Measurements from ENCODE around the gene CFAP99. TPM values are rescaled to one million over a fixed set of nuclear protein-coding genes. Genes with fewer than 3 reads are reported as not detected.

CFAP99 gene
- total and polyA plus RNA-seq, 9 donors, result 0.10 to 12.9 (median 1.4) TPM; not detected in 4

GRCh38 chr4:2483237-2483636, 64.5 kb downstream of the CFAP99 start:
- TF ChIP-seq CTCF (IDR thresholded peaks at IDR 0.05), result no peak
- TF ChIP-seq POLR2A (IDR thresholded peaks at IDR 0.05), result no peak
- no peak for TF ChIP-seq EP300 (IDR thresholded peaks at IDR 0.05)
- DNase-seq, result no peak
- no peaks in the 10 kb centered on the region for H3K36me3 ChIP-seq
- 90 to 96% (median 91%) methylated on average over 3 of the region's 3 CpGs for WGBS, 3 donors
- no peaks in the 10 kb centered on the region for H3K27me3 ChIP-seq
- H3K27ac ChIP-seq, result no peak overlapping the region
- H3K4me3 ChIP-seq, result no peak overlapping the region
- H3K9me3 ChIP-seq, result no peaks in the 10 kb centered on the region
- intact Hi-C loops (cut with DNase I), result no loop called here
- peaks cover 29% of the 10 kb centered on the region for H3K4me1 ChIP-seq (ENCODE audit: insufficient read depth)

GRCh38 chr4:2484185-2484584, 65.4 kb downstream of the CFAP99 start:
- Histone ChIP-seq H3K36me3 (no peaks in the 10 kb centered on the region), H3K4me3 (no peak overlapping the region), H3K27me3 (no peaks in the 10 kb centered on the region), H3K27ac (no peak overlapping the region), H3K4me1 (ENCODE audit: insufficient read depth) (peaks cover 24% of the 10 kb centered on the region), H3K9me3 (no peaks in the 10 kb centered on the region)
- WGBS, 3 donors, result 86 to 87% (median 86%) methylated on average over 6 of the region's 6 CpGs
- DNase-seq, result no peak
- intact Hi-C loops (cut with DNase I), result no loop called here
- TF ChIP-seq CTCF (IDR thresholded peaks at IDR 0.05) (no peak), EP300 (IDR thresholded peaks at IDR 0.05) (no peak), POLR2A (IDR thresholded peaks at IDR 0.05) (no peak)

- Histone ChIP-seq H3K4me3 (no peak overlapping the region), H3K36me3 (no peaks in the 10 kb centered on the region), H3K4me1 (ENCODE audit: insufficient read depth) (peaks cover 22% of the 10 kb centered on the region), H3K27ac (no peak overlapping the region), H3K9me3 (no peaks in the 10 kb centered on the region), H3K27me3 (no peaks in the 10 kb centered on the region)
- intact Hi-C loops (cut with DNase I), result no loop called here
- DNase-seq, result peak in 3 of 5 donors; percentile 29 to 49 (median 31)
- WGBS, 3 donors, result 38 to 60% (median 41%) methylated on average over 11 of the region's 11 CpGs
- TF ChIP-seq EP300 (IDR thresholded peaks at IDR 0.05) (no peak), POLR2A (IDR thresholded peaks at IDR 0.05) (no peak), CTCF (IDR thresholded peaks at IDR 0.05) (no peak)
These were observed 66.2 kb downstream of the CFAP99 start for GRCh38 chr4:2484993-2485392.

GRCh38 chr4:2485956-2486355, 67.2 kb downstream of the CFAP99 start:
- intact Hi-C loops (cut with DNase I), result no loop called here
- no peak for DNase-seq
- no peaks in the 10 kb centered on the region for H3K36me3 ChIP-seq
- H3K4me3 ChIP-seq, result no peak overlapping the region
- no peak overlapping the region for H3K27ac ChIP-seq
- H3K9me3 ChIP-seq, result no peaks in the 10 kb centered on the region
- 93 to 97% (median 95%) methylated on average over 4 of the region's 4 CpGs for WGBS, 3 donors
- no peaks in the 10 kb centered on the region for H3K27me3 ChIP-seq
- H3K4me1 ChIP-seq (ENCODE audit: insufficient read depth), result peaks cover 20% of the 10 kb centered on the region
- TF ChIP-seq EP300 (IDR thresholded peaks at IDR 0.05) (no peak), CTCF (IDR thresholded peaks at IDR 0.05) (no peak)

- TF ChIP-seq POLR2A (IDR thresholded peaks at IDR 0.05), result no peak
- no peak for TF ChIP-seq CTCF (IDR thresholded peaks at IDR 0.05)
- no peak for TF ChIP-seq EP300 (IDR thresholded peaks at IDR 0.05)
- Histone ChIP-seq H3K9me3 (no peaks in the 10 kb centered on the region), H3K27ac (no peak overlapping the region), H3K4me3 (no peak overlapping the region), H3K36me3 (no peaks in the 10 kb centered on the region), H3K4me1 (ENCODE audit: insufficient read depth) (peaks cover 15% of the 10 kb centered on the region), H3K27me3 (no peaks in the 10 kb centered on the region)
- DNase-seq, result no peak
- intact Hi-C loops (cut with DNase I), result no loop called here
- 92 to 98% (median 94%) methylated on average over 6 of the region's 6 CpGs for WGBS, 3 donors
These were observed 68.2 kb downstream of the CFAP99 start for GRCh38 chr4:2486981-2487380.
